Ureter (tissue), 1 donor: Measurements from ENCODE around the gene KIF11. TPM values are rescaled to one million over a fixed set of nuclear protein-coding genes. Genes with fewer than 3 reads are reported as not detected.
A peak's percentile ranks its signal among the peaks of the same experiment; 100 is the strongest.

Source experiments
- DNase-seq: peaks from one replicate; pipeline ENCODE4 v3.0.0-alpha.2; 2020; ENCODE audit warnings: low spot score
- total RNA-seq: library from RNA; stranded (reverse); gene quantifications from one replicate; pipeline ENCODE4 v1.2.4, GENCODE V29; 2023
- donor health status: DM: yes; HTN: yes; CAD: no.

The KIF11 gene
- total RNA-seq, 1 donor from 2014 or later, result 1.4 TPM

- DNase-seq, result no peak
These were observed 85.3 kb downstream of the KIF11 start for GRCh38 chr10:92678206-92678605.

- DNase-seq, result no peak
These were observed 88.4 kb downstream of the KIF11 start for GRCh38 chr10:92681306-92681834.

GRCh38 chr10:92688573-92688926 lies 95.6 kb downstream of the KIF11 start:
- no peak for DNase-seq

GRCh38 chr10:92688927-92689662 lies 96.2 kb downstream of the KIF11 start:
- DNase-seq, result peak; percentile 47

- DNase-seq, result peak; percentile 58
These were observed 96.8 kb downstream of the KIF11 start, which contains the start of gene HHEX for GRCh38 chr10:92689663-92690210. HHEX (plus strand) TSS chr10:92689955; CDS start chr10:92689987, 32 bp downstream.

- peak; percentile 53 for DNase-seq
These were observed 97.4 kb downstream of the KIF11 start for GRCh38 chr10:92690211-92690914.

- peak; percentile 43 for DNase-seq
These were observed 98.1 kb downstream of the KIF11 start for GRCh38 chr10:92690915-92691590.

- peak; percentile 48 for DNase-seq
These were observed 98.7 kb downstream of the KIF11 start for GRCh38 chr10:92691591-92692079.

GRCh38 chr10:92692080-92692671 lies 99.2 kb downstream of the KIF11 start:
- DNase-seq, result no peak

GRCh38 chr10:92692697-92693533 lies 100.0 kb downstream of the KIF11 start:
- DNase-seq, result no peak

GRCh38 chr10:92693534-92693893 lies 100.6 kb downstream of the KIF11 start:
- DNase-seq, result no peak

GRCh38 chr10:92695679-92696605 lies 103.0 kb downstream of the KIF11 start:
- no peak for DNase-seq

- no peak for DNase-seq
These were observed 103.9 kb downstream of the KIF11 start for GRCh38 chr10:92696606-92697383.

GRCh38 chr10:92697663-92698511 lies 105.0 kb downstream of the KIF11 start:
- DNase-seq, result no peak

- DNase-seq, result no peak
These were observed 106.2 kb downstream of the KIF11 start for GRCh38 chr10:92699193-92699517.

GRCh38 chr10:92699518-92700381 lies 106.8 kb downstream of the KIF11 start:
- DNase-seq, result no peak
